H9 (cell line): ENCODE results near the gene PRR15. TPM values are rescaled to one million over a fixed set of nuclear protein-coding genes. Genes with fewer than 3 reads are reported as not detected.

ENCODE experiments used
- DNase-seq: peaks from one replicate; pipeline ENCODE4 v3.0.0-alpha.2; 2017
- H2AFZ ChIP-seq: one replicate; pipeline ENCODE4 v1.6.1; 2013; ENCODE audit warnings: mild to moderate bottlenecking, low read length, control low read depth, moderate library complexity
- H2AK5ac ChIP-seq: 2 replicates; pipeline ENCODE4 v1.6.1; 2013; ENCODE audit warnings: low read length, control low read depth, mixed read lengths; ENCODE audit not compliant: insufficient read length
- H2BK120ac ChIP-seq: one replicate; pipeline ENCODE4 v1.6.1; 2013; ENCODE audit warnings: low read depth, mild to moderate bottlenecking, low read length, control low read depth, inconsistent platforms; ENCODE audit not compliant: poor library complexity, severe bottlenecking
- H2BK12ac ChIP-seq: 2 replicates; pipeline ENCODE4 v1.6.1; 2013; ENCODE audit warnings: low read length, control low read depth, mixed read lengths, low read depth; ENCODE audit not compliant: insufficient read length
- H2BK15ac ChIP-seq: 2 replicates; pipeline ENCODE4 v1.6.1; 2013; ENCODE audit warnings: low read depth, low read length, control low read depth
- H2BK20ac ChIP-seq: one replicate; pipeline ENCODE4 v1.6.1; 2013; ENCODE audit warnings: low read depth, mild to moderate bottlenecking, low read length, control low read depth, inconsistent platforms; ENCODE audit not compliant: poor library complexity, severe bottlenecking
- H2BK5ac ChIP-seq: 2 replicates; pipeline ENCODE4 v1.6.1; 2013; ENCODE audit warnings: low read length, control low read depth, mixed read lengths; ENCODE audit not compliant: insufficient read length
- H3K14ac ChIP-seq: 2 replicates; pipeline ENCODE4 v1.6.1; 2013; ENCODE audit warnings: low read length, control low read depth; ENCODE audit not compliant: insufficient read depth
- H3K18ac ChIP-seq: 2 replicates; pipeline ENCODE4 v1.6.1; 2013; ENCODE audit warnings: low read depth, mild to moderate bottlenecking, mixed read lengths, low read length, control low read depth; ENCODE audit not compliant: insufficient read length
- H3K23ac ChIP-seq: 2 replicates; pipeline ENCODE4 v1.6.1; 2013; ENCODE audit warnings: low read length, control low read depth, mixed read lengths, low read depth; ENCODE audit not compliant: insufficient read length
- H3K23me2 ChIP-seq: 2 replicates; pipeline ENCODE4 v1.6.1; 2013; ENCODE audit warnings: low read depth, mild to moderate bottlenecking, mixed read lengths, low read length, control low read depth; ENCODE audit not compliant: insufficient read length, poor library complexity, severe bottlenecking
- H3K27ac ChIP-seq: 2 replicates; pipeline ENCODE4 v1.5.1; 2013; ENCODE audit warnings: low read length, control low read depth, mixed read lengths, low read depth; ENCODE audit not compliant: insufficient read length
- H3K27me3 ChIP-seq: 2 replicates; pipeline ENCODE4 v1.6.1; 2013; ENCODE audit warnings: low read length, control low read depth, inconsistent platforms; ENCODE audit not compliant: insufficient read depth
- H3K4ac ChIP-seq: 2 replicates; pipeline ENCODE4 v1.6.1; 2013; ENCODE audit warnings: low read depth, mild to moderate bottlenecking, control low read depth, inconsistent platforms, low read length, moderate library complexity
- H3K4me1 ChIP-seq: 2 replicates; pipeline ENCODE4 v1.6.1; 2013; ENCODE audit warnings: low read length, control low read depth, inconsistent platforms; ENCODE audit not compliant: insufficient read depth
- H3K4me2 ChIP-seq: 2 replicates; pipeline ENCODE4 v1.6.1; 2013; ENCODE audit warnings: low read length, control low read depth, mixed read lengths; ENCODE audit not compliant: insufficient read length, insufficient read depth
- H3K56ac ChIP-seq: 2 replicates; pipeline ENCODE4 v1.6.1; 2013; ENCODE audit warnings: low read depth, mild to moderate bottlenecking, mixed read lengths, low read length, control low read depth; ENCODE audit not compliant: insufficient read length
- H3K79me1 ChIP-seq: 2 replicates; pipeline ENCODE4 v1.6.1; 2013; ENCODE audit warnings: low read depth, mild to moderate bottlenecking, moderate library complexity, low read length, control low read depth, inconsistent platforms; ENCODE audit not compliant: insufficient read depth, poor library complexity, severe bottlenecking
- H3K79me2 ChIP-seq: 2 replicates; pipeline ENCODE4 v1.6.1; 2013; ENCODE audit warnings: low read length, control low read depth, inconsistent platforms; ENCODE audit not compliant: insufficient read depth
- H3K9ac ChIP-seq: 2 replicates; pipeline ENCODE4 v1.6.1; 2013; ENCODE audit warnings: low read length, control low read depth, mixed read lengths; ENCODE audit not compliant: insufficient read length; ENCODE audit errors: extremely low read depth
- H3K9me3 ChIP-seq: one replicate; pipeline ENCODE4 v1.6.1; 2013; ENCODE audit warnings: low read depth, low read length, inconsistent platforms; ENCODE audit not compliant: control insufficient read depth
- H3T11ph ChIP-seq: one replicate; pipeline ENCODE4 v1.6.1; 2013; ENCODE audit warnings: mild to moderate bottlenecking, low read length, control low read depth, inconsistent platforms
- H4K20me1 ChIP-seq: one replicate; pipeline ENCODE4 v1.6.1; 2013; ENCODE audit not compliant: control insufficient read depth, insufficient read length, insufficient read depth
- H4K5ac ChIP-seq: 2 replicates; pipeline ENCODE4 v1.6.1; 2013; ENCODE audit warnings: low read depth, mild to moderate bottlenecking, mixed read lengths, low read length, control low read depth; ENCODE audit not compliant: insufficient read length
- H4K8ac ChIP-seq: replicated peaks from 2 replicates; pipeline ENCODE4 v1.6.1; 2013; ENCODE audit warnings: low read length, control low read depth, mixed read lengths, low read depth; ENCODE audit not compliant: insufficient read length
- H4K91ac ChIP-seq: 2 replicates; pipeline ENCODE4 v1.6.1; 2013; ENCODE audit warnings: low read depth, mild to moderate bottlenecking, moderate library complexity, mixed read lengths, low read length, control low read depth; ENCODE audit not compliant: insufficient read length
- H3K27ac Mint-ChIP-seq, 3 experiments: 2 replicates in 2 of 3; 3 replicates in 1 of 3; pipeline ENCODE4 v1.8.0; 2020 to 2021; ENCODE audit warnings: mixed read lengths in 3 of 3, mild to moderate bottlenecking in 1 of 3, moderate library complexity in 1 of 3
- H3K27me3 Mint-ChIP-seq: 2 replicates; pipeline ENCODE4 v1.8.0; 2021; ENCODE audit warnings: low read depth, mild to moderate bottlenecking, moderate library complexity, mixed read lengths
- H3K36me3 Mint-ChIP-seq, 3 experiments: 2 replicates in 2 of 3; 3 replicates in 1 of 3; pipeline ENCODE4 v1.8.0; 2020 to 2021; ENCODE audit warnings: low read depth in 3 of 3, mixed read lengths in 3 of 3; ENCODE audit not compliant: insufficient read depth in 1 of 3
- H3K4me1 Mint-ChIP-seq, 2 experiments: 2 replicates each; pipeline ENCODE4 v1.8.0; 2020; ENCODE audit warnings: mixed read lengths in 2 of 2
- H3K4me3 Mint-ChIP-seq, 2 experiments: 2 replicates in 1 of 2; 3 replicates in 1 of 2; pipeline ENCODE4 v1.8.0; 2020 to 2021; ENCODE audit warnings: mild to moderate bottlenecking in 2 of 2, mixed read lengths in 2 of 2, moderate library complexity in 1 of 2
- H3K9me3 Mint-ChIP-seq, 2 experiments: 2 replicates in 1 of 2; 3 replicates in 1 of 2; pipeline ENCODE4 v1.8.0; 2020; ENCODE audit warnings: mild to moderate bottlenecking in 2 of 2, mixed read lengths in 2 of 2, moderate library complexity in 1 of 2
- CTCF ChIP-seq: fragments of 200-600 bp; sonication (generic); conservative IDR thresholded peaks from 3 replicates; pipeline ENCODE4 v1.8.0; 2021; ENCODE audit warnings: antibody characterized with exemption, mild to moderate bottlenecking
- WGBS: extraction: QIAGEN DNeasy Blood & Tissue Kit; methylation state at CpG from one replicate; pipeline ENCODE4 v1.1.7; 2013; ENCODE audit warnings: missing lambda C conversion rate, low lambda C conversion rate, mixed read lengths; ENCODE audit not compliant: insufficient read length; ENCODE audit errors: extremely low coverage; 5-methylcytosine and 5-hydroxymethylcytosine counted together
- total RNA-seq: library from RNA; stranded (reverse); gene quantifications from 2 replicates; pipeline ENCODE4 v1.2.1, GENCODE V29; 2021

PRR15 gene
- total RNA-seq, 1 experiment from 2014 or later, result 15.1 TPM

DNA sequence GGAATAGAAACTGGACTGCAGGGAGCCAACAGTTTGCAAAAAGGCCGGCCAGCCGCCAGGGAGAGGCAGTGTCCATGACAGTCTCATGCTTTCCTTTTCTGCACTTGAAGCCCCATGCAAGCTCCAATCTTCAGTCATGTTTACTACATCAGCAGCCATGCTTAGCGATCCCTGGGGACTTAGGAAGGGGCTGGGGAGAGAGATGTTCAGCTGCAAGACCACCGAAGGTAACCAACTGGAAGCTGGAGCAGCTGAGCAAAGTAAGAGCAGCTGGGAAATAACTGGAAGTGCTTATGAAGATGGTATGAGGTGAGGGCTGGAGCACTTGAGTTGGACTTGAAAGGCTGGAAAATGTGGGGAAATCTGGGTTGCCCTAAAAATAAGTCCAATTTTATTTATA lies 37.0 kb downstream of the PRR15 start:
- Mint-ChIP-seq H3K9me3 (peaks cover 4% of the 10 kb centered on the region in 2 experiments; a peak in 3 of 5 replicates), H3K27ac (no peak overlapping the region), H3K4me1 (peaks cover 12 to 19% of the 10 kb centered on the region in 2 experiments), H3K27me3 (no peaks in the 10 kb centered on the region), H3K4me3 (no peak overlapping the region), H3K36me3 (peaks cover 0 to 5% (median 3%) of the 10 kb centered on the region in 3 experiments; a peak in 3 of 7 replicates)
- Histone ChIP-seq H3K9ac (no peak overlapping the region), H3T11ph (no peak overlapping the region), H3K27ac (no peak overlapping the region), H3K79me2 (no peaks in the 10 kb centered on the region), H3K9me3 (no peaks in the 10 kb centered on the region), H3K79me1 (no peaks in the 10 kb centered on the region), H4K91ac (no peak overlapping the region), H3K4ac (no peak overlapping the region), H2BK20ac (no peak overlapping the region), H2AK5ac (no peak overlapping the region), H3K23ac (no peak overlapping the region), H3K14ac (no peak overlapping the region), H3K23me2 (no peaks in the 10 kb centered on the region), H2BK12ac (no peak overlapping the region), H2BK5ac (no peak overlapping the region), H3K27me3 (no peaks in the 10 kb centered on the region), H2AFZ (no peak overlapping the region), H3K18ac (no peak overlapping the region), H3K4me1 (no peaks in the 10 kb centered on the region), H3K4me2 (no peak overlapping the region), H3K56ac (no peak overlapping the region), H4K20me1 (no peaks in the 10 kb centered on the region), H4K5ac (no peak overlapping the region), H2BK15ac (no peak overlapping the region), H4K8ac (no peak overlapping the region), H2BK120ac (no peak overlapping the region)
- no peak for TF ChIP-seq CTCF
- no CpG with 5 or more reads among the region's 4 CpGs for WGBS
- DNase-seq, result no peak
